Ishikawa (cell line): Measurements from ENCODE around the gene PELI2.

Experiments
- CEBPB ChIP-seq: IDR thresholded peaks from 2 replicates; pipeline ENCODE4 v1.6.1; 2012
- CREB1 ChIP-seq: IDR thresholded peaks from 2 replicates; pipeline ENCODE4 v1.6.1; 2012; ENCODE audit warnings: low read depth
- EGR1 ChIP-seq: IDR thresholded peaks from 2 replicates; pipeline ENCODE4 v1.6.1; 2012
- EP300 ChIP-seq: IDR thresholded peaks from 2 replicates; pipeline ENCODE4 v1.6.1; 2012; ENCODE audit warnings: borderline replicate concordance
- NFIC ChIP-seq: IDR thresholded peaks from 2 replicates; pipeline ENCODE4 v1.6.1; 2012
- TAF1 ChIP-seq: IDR thresholded peaks from 2 replicates; pipeline ENCODE4 v1.6.1; 2012; ENCODE audit warnings: low read depth, mild to moderate bottlenecking
- YY1 ChIP-seq: IDR thresholded peaks from 2 replicates; pipeline ENCODE4 v1.6.1; 2012; ENCODE audit warnings: low read depth

GRCh38 chr14:56182410-56182809 is 64.2 kb downstream of the PELI2 start:
- TF ChIP-seq TAF1 (no peak), EP300 (no peak), EGR1 (no peak), CEBPB (no peak), CREB1 (no peak), YY1 (no peak), NFIC (no peak)
